ENCODE results near the gene PDCD1.

Gene PDCD1

DNA sequence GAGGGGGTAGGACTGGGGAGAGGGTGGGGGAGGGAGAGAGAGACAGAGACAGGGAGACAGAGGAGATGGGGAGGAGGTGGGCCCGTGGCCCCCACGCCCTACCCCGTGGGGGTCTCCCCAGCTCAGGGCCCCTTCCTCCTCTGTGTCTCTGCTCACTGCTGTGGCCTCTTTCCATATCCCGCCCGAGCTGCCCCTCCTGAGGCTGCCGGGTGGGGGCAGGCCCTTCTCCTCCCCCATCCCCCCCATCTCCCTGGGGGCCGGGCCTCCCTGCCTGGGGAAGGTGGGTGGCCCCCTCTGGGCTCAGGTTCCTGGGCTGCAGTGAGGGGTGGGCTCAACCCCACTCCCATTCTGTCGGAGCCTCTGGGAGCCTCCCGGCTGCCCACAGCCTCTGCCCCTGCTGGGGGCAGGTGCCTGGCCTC lies 332 bp upstream of the PDCD1 start:
- TF ChIP-seq ZNF223 (tag by site-specific recombination; IDR thresholded peaks at IDR 0.05) (no peak), ZNF140 (tag by site-specific recombination; IDR thresholded peaks at IDR 0.05) (no peak), ZNF548 (tag by site-specific recombination; IDR thresholded peaks at IDR 0.05) (no peak), ZNF394 (tag by site-specific recombination; IDR thresholded peaks at IDR 0.05; ENCODE audit: borderline replicate concordance) (no peak), GLIS2 (tag by site-specific recombination; IDR thresholded peaks at IDR 0.05) (peak; percentile 43), ZNF768 (tag by site-specific recombination; IDR thresholded peaks at IDR 0.05) (no peak), MYNN (tag by site-specific recombination; IDR thresholded peaks at IDR 0.05; ENCODE audit: borderline replicate concordance) (no peak), ZFHX2 (tag by site-specific recombination; conservative IDR thresholded peaks at IDR 0.05) (0 out of 2 replicates have a peak, but pooled peaks have one; percentile 8), ZNF335 (tag by site-specific recombination; conservative IDR thresholded peaks at IDR 0.05) (no peak), ZNF404 (tag by site-specific recombination; IDR thresholded peaks at IDR 0.05) (no peak)
- no peaks in the 10 kb centered on the region for H3K9me3 ChIP-seq (ENCODE audit: control insufficient read depth, insufficient read depth, low read depth, low read length)
- no peaks in the 10 kb centered on the region for H3K4me1 ChIP-seq (ENCODE audit: control insufficient read depth, insufficient read depth, low read length)
- ChIA-PET POLR2A (no interaction called here), CTCF (no interaction called here)
- H3K4me3 ChIP-seq (ENCODE audit: low read depth, low read length) = no peak overlapping the region
- H3K36me3 ChIP-seq (ENCODE audit: control insufficient read depth in 2 of 2, insufficient read depth in 1 of 2, low read length in 2 of 2) = no peaks in the 10 kb centered on the region
- no peak overlapping the region for H3K27ac ChIP-seq (ENCODE audit: extremely low read depth, low read depth, low read length)

DNA sequence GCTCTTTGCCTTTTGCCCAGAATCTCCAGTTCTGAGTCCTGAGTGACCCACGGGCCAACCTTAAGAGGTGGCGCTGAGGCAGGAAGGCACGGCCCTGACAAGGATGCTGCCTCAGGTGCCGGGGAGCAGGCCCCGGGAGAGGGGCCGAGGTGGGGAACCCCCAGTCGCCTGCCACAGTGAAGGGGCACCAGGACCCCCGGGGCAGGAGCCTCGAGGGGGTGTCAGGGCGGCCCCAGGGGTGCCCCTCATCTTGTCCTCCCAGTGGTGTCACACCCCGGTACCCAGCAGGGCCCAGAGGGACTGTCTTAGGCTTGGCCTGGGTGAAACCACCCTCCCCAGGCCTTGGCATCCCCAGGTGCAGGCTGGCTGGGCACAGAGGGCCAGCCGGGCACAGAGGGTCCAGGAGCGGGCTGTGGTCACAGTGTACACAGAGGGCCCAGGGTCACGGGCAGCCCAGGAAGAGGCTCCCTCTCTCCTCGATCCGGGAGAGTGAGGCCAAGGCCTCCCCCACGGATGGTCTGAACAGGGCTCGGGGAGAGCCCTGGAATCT lies 1.0 kb downstream of the PDCD1 start:
- Histone ChIP-seq H3K4me3 (ENCODE audit: low read depth, low read length) (no peak overlapping the region), H3K9me3 (ENCODE audit: control insufficient read depth, insufficient read depth, low read depth, low read length) (no peaks in the 10 kb centered on the region), H3K27ac (ENCODE audit: extremely low read depth, low read depth, low read length) (no peak overlapping the region), H3K36me3 (ENCODE audit: control insufficient read depth in 2 of 2, insufficient read depth in 1 of 2, low read length in 2 of 2) (no peaks in the 10 kb centered on the region), H3K4me1 (ENCODE audit: control insufficient read depth, insufficient read depth, low read length) (no peaks in the 10 kb centered on the region)
- POLR2A ChIA-PET = no interaction called here
- TF ChIP-seq ZNF2 (tag by site-specific recombination; IDR thresholded peaks at IDR 0.05) (no peak), ZNF654 (tag by site-specific recombination; IDR thresholded peaks at IDR 0.05; ENCODE audit: low read depth) (no peak), SP7 (tag by site-specific recombination; IDR thresholded peaks at IDR 0.05) (no peak)
- TF ChIP-seq, protein P1, sequence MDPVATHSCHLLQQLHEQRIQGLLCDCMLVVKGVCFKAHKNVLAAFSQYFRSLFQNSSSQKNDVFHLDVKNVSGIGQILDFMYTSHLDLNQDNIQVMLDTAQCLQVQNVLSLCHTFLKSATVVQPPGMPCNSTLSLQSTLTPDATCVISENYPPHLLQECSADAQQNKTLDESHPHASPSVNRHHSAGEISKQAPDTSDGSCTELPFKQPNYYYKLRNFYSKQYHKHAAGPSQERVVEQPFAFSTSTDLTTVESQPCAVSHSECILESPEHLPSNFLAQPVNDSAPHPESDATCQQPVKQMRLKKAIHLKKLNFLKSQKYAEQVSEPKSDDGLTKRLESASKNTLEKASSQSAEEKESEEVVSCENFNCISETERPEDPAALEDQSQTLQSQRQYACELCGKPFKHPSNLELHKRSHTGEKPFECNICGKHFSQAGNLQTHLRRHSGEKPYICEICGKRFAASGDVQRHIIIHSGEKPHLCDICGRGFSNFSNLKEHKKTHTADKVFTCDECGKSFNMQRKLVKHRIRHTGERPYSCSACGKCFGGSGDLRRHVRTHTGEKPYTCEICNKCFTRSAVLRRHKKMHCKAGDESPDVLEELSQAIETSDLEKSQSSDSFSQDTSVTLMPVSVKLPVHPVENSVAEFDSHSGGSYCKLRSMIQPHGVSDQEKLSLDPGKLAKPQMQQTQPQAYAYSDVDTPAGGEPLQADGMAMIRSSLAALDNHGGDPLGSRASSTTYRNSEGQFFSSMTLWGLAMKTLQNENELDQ (tag by site-specific recombination; IDR thresholded peaks at IDR 0.05; ENCODE audit: low read depth) = no peak
- CTCF ChIA-PET = interaction anchor here (0.6 kb wide), 1 partner anchor 13 kb away, joined by 4 read pairs; no protein-coding TSS in a partner anchor

DNA sequence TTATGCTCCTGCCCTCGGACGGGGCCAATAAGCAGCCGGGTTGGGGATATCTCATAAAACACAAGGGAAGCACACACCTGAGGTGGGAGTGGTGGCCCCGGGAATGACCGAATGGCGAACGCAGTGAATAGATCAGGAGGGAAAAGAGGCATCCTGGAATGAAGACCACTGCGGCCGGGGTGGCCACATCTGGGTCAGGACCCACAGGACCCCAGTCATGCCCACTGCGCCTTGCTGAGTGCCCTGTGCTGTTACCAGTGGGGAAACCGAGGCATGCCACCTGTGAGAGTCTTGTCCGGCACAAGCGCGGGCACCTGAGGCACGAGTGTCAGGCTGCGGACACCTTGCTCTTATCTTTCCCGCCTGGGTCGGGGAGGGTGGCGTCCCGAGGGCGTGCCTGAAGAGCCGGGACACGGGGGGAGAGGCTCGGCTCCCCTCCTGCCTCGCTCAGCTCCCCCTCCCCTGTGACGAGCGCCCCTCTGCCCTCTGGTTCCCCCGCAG lies 1.6 kb downstream of the PDCD1 start:
- ChIA-PET POLR2A (no interaction called here), CTCF (no interaction called here)
- no peaks in the 10 kb centered on the region for H3K9me3 ChIP-seq (ENCODE audit: control insufficient read depth, insufficient read depth, low read depth, low read length)
- no peaks in the 10 kb centered on the region for H3K4me1 ChIP-seq (ENCODE audit: control insufficient read depth, insufficient read depth, low read length)
- H3K36me3 ChIP-seq (ENCODE audit: control insufficient read depth in 2 of 2, insufficient read depth in 1 of 2, low read length in 2 of 2) = no peaks in the 10 kb centered on the region
- TF ChIP-seq YY1 (tag by site-specific recombination; IDR thresholded peaks at IDR 0.05) = no peak
- no peak overlapping the region for H3K27ac ChIP-seq (ENCODE audit: extremely low read depth, low read depth, low read length)
- H3K4me3 ChIP-seq (ENCODE audit: low read depth, low read length) = no peak overlapping the region

DNA sequence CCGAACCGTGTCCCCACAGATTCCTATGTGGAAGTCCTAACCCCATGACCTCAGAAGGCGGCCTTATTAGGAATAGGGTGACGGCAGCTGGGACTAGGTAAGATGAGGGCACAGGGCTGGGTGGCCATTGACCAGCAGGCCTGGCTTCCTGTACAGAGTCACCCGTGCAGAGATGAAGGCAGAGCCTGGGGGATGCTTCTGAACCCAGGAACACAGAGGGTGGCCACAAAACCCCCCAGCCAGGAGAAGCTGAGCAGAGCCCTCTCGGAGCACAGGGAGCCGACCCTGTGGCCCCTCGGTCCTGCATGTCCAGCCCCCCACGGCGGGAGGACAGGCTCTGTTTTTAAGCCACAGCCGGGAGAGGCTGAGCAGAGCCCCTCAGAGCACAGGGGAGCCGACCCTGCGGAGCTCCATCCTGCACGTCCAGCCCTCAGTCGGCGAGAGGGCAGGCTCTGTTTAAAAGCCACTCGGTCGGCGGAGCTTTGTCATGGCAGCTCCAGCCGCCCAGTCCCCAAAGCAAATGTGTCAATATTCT lies 2.7 kb downstream of the PDCD1 start:
- Histone ChIP-seq H3K4me3 (ENCODE audit: low read depth, low read length) (no peak overlapping the region), H3K9me3 (ENCODE audit: control insufficient read depth, insufficient read depth, low read depth, low read length) (no peaks in the 10 kb centered on the region), H3K4me1 (ENCODE audit: control insufficient read depth, insufficient read depth, low read length) (no peaks in the 10 kb centered on the region), H3K36me3 (ENCODE audit: control insufficient read depth in 2 of 2, insufficient read depth in 1 of 2, low read length in 2 of 2) (no peaks in the 10 kb centered on the region), H3K27ac (ENCODE audit: extremely low read depth, low read depth, low read length) (no peak overlapping the region)
- ChIA-PET CTCF (no interaction called here), POLR2A (no interaction called here)
- TF ChIP-seq, protein P2, sequence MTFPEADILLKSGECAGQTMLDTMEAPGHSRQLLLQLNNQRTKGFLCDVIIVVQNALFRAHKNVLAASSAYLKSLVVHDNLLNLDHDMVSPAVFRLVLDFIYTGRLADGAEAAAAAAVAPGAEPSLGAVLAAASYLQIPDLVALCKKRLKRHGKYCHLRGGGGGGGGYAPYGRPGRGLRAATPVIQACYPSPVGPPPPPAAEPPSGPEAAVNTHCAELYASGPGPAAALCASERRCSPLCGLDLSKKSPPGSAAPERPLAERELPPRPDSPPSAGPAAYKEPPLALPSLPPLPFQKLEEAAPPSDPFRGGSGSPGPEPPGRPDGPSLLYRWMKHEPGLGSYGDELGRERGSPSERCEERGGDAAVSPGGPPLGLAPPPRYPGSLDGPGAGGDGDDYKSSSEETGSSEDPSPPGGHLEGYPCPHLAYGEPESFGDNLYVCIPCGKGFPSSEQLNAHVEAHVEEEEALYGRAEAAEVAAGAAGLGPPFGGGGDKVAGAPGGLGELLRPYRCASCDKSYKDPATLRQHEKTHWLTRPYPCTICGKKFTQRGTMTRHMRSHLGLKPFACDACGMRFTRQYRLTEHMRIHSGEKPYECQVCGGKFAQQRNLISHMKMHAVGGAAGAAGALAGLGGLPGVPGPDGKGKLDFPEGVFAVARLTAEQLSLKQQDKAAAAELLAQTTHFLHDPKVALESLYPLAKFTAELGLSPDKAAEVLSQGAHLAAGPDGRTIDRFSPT (tag by site-specific recombination; IDR thresholded peaks at IDR 0.05) = no peak
- TF ChIP-seq, protein P3, sequence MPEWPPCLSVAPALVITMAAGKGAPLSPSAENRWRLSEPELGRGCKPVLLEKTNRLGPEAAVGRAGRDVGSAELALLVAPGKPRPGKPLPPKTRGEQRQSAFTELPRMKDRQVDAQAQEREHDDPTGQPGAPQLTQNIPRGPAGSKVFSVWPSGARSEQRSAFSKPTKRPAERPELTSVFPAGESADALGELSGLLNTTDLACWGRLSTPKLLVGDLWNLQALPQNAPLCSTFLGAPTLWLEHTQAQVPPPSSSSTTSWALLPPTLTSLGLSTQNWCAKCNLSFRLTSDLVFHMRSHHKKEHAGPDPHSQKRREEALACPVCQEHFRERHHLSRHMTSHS (tag by site-specific recombination; IDR thresholded peaks at IDR 0.05) = no peak
- no peak for TF ChIP-seq ZNF37A (tag by site-specific recombination; IDR thresholded peaks at IDR 0.05)
- no peak for TF ChIP-seq ZNF776 (tag by site-specific recombination; IDR thresholded peaks at IDR 0.05; ENCODE audit: borderline replicate concordance)
- TF ChIP-seq, protein P4, sequence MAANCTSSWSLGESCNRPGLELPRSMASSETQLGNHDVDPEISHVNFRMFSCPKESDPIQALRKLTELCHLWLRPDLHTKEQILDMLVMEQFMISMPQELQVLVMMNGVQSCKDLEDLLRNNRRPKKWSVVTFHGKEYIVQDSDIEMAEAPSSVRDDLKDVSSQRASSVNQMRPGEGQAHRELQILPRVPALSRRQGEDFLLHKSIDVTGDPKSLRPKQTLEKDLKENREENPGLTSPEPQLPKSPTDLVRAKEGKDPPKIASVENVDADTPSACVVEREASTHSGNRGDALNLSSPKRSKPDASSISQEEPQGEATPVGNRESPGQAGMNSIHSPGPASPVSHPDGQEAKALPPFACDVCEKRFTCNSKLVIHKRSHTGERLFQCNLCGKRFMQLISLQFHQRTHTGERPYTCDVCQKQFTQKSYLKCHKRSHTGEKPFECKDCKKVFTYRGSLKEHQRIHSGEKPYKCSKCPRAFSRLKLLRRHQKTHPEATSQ (tag by site-specific recombination; IDR thresholded peaks at IDR 0.05) = no peak

Measured in HEK293 (cell line).